Kasumi-1 (cell line): ENCODE data around the gene MRFAP1.
"Not testable (repeated sequence)": the region's sequence is repeated elsewhere in the genome, so short reads cannot be mapped to it uniquely, and the experiment has no call there.

Source experiments
- DNase-seq, 2 experiments: peaks; one replicate each; lab custom pipeline; 2025; lab: John Stamatoyannopoulos, UW

Gene MRFAP1

GRCh38 chr4:6668391-6668790 lies 27.9 kb downstream of the MRFAP1 start:
- no peak for DNase-seq

- DNase-seq: no peak
Observed at GRCh38 chr4:6671648-6672047, 31.2 kb downstream of the MRFAP1 start.

GRCh38 chr4:6672131-6672530 lies 31.6 kb downstream of the MRFAP1 start:
- DNase-seq: no peak

DNA sequence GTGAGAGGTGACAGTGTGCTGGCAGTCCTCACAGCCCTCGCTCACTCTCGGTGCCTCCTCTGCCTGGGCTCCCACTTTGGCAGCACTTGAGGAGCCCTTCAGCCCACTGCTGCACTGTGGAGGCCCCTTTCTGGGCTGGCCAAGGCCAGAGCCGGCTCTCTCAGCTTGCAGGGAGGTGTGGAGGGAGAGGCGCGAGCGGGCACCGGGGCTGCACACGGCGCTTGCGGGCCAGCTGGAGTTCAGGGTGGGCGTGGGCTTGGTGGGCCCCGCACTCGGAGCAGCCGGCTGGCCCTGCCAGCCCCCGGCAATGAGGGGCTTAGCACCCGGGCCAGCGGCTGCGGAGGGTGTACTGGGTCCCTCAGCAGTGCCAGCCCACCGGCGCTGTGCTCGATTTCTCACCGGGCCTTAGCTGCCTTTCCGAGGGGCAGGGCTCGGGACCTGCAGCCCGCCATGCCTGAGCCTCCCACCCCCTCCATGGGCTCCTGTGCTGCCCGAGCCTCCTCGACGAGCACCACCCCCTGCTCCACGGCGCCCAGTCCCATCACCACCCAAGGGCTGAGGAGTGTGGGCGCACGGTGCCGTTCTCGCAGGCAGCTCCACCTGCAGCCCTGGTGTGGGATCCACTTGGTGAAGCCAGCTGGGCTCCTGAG lies 32.2 kb downstream of the MRFAP1 start:
- not testable (repeated sequence) for DNase-seq

GRCh38 chr4:6673191-6673659 lies 32.7 kb downstream of the MRFAP1 start:
- DNase-seq: not testable (repeated sequence)

GRCh38 chr4:6673660-6674499 lies 33.4 kb downstream of the MRFAP1 start:
- peak; percentile 89 to 91 for DNase-seq

DNA sequence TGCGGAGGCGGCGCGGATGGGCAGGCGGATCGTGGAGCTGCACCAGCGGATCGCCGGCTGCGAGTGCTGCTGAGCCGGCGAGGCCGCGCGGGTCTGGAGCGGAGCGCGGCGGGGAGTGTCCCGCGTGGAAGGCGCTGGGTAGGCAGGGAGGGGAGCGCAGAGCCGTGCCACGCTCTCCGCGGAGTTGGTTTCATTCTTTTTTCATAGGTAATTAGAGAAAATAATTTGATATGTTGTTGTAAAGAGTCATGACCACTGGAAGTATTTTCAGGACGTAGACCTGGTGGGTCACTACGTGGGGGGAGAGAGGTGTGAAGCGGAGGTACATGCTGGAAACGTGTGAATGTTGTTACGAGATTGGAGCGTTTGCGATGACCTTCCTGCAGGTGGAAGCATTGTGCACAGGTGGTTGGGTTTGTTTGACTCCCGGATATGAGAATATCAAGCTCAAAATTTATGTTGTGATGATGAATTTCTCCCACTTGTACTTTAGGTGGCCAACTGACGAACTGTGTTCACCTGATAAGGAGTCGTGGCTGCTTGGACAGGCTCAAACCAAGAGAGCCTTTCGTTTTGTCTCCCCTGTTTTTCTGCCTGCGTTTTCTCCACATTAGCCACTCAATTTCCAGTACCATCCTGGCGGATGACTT lies 34.1 kb downstream of the MRFAP1 start:
- peak in 1 of 2 experiments; percentile 18 for DNase-seq

DNA sequence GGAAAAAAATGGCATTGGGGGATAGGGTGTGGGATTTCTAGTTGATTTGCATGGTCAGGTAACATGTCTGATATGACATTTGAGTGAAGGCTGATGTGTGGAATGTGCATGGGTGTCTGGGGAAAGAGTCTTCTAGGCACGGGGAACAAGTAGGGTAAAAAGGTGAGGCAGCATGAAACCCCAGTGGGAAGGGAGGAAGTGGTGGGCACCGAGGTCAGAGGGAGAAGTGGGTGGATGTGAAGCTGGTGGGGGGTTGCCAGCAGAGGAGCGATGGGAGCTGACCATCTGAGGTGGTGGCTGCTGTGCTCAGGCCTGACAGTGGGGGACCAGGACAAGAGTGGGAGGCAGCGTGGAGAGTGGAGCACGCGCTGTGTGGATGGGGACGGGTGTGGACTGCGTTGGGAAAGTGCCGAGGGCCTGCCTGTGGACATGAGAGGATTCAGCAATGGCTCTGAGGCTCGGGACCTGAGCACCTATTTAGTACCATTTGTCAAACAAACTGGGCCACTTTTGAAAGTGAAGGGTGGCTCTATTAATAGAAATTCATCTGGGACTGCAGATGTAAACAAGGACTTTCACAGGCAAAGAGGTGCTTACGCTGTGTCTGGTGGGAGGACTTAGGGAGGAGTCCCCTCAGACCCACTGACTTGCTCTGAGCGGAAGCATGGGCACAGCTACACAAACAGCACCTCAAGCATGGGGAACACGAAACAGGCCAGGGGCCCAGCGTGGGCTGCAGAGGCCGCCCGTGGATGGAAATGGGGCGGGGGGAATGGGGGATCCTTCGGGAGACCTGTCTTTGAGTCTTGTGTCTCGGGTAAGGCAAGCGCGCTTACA lies 36.5 kb downstream of the MRFAP1 start:
- DNase-seq: peak in 1 of 2 experiments; percentile 38

DNA sequence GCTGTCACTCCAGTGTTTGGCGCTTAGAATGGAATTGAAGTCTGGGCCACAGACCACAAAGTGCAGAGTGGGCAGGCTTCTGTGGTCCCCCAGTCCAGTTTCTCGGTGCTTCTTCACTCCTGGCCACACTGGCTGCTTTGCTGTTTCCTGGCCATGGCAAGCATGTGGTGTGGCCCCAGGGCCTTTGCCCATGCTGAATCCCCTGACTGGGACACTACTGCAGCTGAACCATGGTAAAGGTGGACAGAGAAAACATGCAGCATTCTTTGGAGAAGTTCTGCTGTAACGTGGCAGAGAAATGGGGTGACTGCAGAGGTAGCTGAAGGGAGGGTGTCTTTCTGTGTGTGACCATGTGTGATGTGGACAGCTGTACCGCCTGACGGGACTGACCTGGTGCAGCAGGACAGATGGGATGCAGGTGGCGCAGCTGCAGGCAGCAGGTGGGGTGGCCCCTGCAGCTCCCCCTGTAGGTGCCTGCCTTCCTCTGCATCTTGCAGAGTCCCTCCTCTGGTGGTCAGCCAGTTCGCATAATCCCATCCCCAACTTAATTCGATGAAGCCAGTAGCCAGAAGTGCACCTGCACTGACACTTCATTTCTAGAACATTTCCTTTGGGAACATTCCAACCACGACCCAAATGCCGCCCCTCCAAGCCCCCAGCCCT lies 40.0 kb downstream of the MRFAP1 start:
- DNase-seq: no peak

- DNase-seq: no peak
Observed at GRCh38 chr4:6681191-6681590, 40.7 kb downstream of the MRFAP1 start.

DNA sequence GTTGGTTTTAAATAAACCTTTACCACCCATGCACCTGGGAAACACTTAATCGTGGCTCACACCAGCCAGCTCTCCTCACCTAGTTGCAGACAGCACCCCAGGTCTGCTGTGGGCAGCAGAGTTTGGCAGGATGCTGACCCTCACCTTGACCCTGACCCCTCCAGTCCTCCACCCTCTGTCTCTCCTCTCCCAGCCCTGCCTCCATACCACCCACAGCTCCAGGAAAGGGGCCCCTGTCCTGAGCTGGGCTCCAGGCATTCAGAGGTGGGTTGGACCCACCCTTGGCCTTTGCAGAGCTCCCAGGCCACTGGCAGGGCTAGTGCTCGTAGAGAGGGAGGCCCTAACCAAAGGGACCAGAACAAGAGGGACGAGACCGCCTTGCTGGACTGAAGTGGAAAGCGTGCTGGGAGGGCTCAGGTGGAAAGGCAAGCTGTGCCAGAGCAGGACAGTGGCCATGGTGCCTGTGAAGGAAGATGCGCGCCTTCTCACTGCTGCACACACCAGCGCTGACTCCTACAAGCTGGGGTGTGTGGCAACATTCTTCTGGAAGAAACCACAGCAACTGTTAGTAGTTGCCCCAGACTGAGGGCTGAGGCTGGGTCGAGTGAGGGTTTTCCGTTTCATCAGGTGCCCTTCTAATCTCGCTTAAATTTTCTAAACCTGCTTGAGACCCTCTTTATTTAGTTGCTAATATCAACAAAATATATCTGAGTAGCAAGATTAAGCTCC lies 42.5 kb downstream of the MRFAP1 start:
- peak in 1 of 2 experiments; percentile 23 for DNase-seq

- DNase-seq: no peak
Observed at GRCh38 chr4:6684656-6685055, 44.2 kb downstream of the MRFAP1 start.

DNA sequence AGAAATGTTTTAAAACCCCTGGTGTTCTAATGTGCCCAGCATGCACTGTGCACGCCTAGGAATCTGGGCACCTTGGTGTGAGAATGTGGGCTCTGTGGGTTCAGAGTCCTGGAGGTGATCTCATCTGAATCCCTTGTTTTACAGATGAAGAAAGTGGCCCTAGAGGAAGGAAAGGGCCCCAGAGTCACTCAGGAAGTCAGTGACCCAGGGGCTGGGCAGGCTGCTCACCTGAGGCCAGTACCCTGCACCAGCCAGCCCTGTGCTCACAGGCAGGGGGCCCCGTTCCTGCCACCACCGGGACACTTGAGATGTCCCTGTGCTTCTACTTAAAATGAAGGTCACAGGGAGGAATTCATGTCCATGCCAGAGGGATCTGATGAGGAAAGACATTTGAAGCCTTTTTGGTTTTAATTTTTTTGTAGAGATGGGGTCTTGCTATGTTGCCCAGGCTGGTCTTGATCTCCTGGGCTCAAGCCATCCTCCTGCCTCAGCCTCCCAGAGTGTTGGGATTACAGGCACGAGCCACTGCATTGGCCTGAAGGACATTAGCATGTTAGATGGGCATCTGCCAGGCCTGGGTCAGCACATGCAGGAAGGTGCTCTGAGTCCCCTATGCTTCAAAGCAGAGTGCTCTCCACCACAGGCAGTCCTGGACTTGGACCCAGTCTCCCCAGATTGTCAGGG lies 45.8 kb downstream of the MRFAP1 start:
- no peak for DNase-seq

DNA sequence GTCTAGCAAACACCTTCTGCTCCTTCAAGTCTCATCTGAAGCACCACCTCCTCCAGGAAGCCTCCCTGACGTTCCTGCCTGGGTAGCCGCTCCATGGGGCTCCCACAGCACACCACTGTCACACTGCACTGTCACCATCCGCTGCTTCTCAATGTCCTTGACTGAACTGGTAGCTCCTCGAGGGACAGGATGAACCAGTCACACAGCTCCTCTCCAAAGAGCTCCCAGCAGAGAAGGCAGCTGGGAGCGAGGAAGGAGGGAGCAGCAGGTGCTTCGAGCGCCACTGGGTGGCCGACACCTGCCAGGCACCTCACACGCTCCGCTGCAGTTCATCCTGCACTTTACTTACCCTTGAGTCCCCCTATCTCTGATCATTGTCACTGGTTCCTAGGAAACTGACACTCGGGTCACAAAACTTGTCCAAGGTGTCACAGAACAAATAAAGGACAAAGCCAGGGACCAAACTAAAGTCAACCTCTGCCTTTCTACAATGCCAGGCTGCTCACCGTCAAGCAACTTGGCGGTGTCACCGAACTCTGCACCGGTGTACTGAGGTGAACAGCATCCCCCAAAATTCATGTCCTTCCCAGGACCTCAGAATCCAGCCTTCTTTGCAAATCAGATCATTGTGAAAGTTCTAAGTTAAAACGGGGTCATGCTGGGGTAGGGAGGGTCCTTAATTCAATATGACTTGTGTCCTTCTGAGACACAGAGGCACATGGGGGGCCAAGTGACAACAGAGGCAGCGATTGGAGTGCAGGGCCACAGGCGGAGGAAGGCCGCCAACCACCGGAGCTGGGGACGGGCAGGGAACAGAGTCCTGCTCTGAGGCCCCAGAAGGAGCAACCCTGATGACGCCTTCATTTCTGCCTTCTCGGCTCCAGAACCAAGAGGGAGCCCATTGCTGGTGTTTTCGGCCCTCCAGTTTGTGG lies 47.7 kb downstream of the MRFAP1 start:
- DNase-seq: no peak

DNA sequence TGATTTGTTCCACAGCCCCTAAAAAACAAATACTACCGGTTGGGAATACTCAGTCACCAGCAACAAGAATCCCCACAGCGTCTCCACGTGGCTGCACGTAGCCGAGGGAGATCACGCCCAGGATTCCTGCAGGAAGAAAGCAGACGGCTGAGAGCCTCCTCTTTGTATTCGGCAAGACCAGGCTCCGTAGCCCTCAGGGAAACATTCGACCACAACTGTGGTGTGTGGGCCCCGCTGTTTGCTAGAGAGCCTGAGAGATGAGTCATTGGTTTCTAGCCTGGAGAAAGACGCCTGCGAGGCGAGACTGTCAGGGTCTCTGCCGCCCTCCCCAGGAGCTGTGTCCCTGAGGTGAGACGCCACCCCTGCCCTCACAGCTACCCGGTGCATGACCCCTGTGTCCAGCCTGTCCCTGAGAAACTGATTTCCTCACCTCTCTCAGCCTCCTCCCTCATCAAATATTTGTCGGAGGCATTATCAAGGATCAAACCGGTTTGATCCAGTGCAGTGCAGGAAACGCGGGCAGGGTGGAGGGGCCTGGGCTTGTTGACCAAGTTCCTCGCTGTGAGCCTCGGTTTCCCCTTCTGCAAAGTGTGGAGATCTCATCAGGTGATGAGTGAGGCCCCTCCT lies 48.5 kb downstream of the MRFAP1 start:
- peak; percentile 92 to 94 for DNase-seq

GRCh38 chr4:6689506-6689960 lies 49.0 kb downstream of the MRFAP1 start:
- DNase-seq: no peak
